HG03175 (cell line): Measurements from ENCODE around the gene TOM1L1.

Experiments
- ATAC-seq: cut with Tn5 transposase; IDR thresholded peaks from one replicate; pipeline ENCODE4 v1.9.1; 2021; ENCODE audit warnings: mild to moderate bottlenecking, moderate library complexity; ENCODE audit not compliant: unreplicated experiment

TOM1L1 gene

DNA sequence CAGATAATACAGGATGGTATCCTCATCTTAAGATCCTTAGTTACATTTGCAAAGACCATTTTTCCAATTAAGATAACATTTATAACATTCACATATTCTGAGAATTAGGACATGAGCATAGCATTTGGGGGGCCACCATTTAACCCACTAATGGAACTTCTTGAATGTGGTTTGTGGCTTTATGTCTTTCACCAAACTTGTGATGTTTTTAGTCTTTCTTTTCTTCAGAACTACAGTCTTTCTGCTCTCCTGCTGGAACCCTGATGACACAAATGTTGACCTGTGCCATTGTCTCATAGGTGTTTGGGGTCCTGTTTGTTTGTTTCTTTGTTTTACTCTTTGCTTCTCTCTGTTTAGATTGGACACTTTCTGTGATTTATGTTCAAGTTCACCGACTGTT lies 44.6 kb downstream of the TOM1L1 start:
- ATAC-seq: no peak

DNA sequence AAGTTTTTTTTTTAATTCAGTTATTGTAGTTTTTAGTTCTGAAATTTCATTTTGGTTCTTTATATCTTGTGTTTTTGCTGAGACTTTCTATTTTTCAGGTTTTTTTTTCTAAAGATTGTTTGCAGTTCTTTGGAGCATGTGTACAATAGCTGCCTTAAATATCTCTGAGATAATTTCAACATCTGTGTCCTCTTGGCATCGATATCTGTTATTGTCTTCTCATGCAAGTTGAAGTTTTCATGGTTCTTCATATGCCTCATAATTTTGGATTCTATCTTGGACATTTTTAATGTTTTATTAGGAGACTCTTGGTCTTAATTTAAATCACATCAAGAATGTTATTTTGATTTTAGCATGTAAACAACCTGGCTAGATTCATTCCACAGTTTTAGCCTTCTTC lies 45.0 kb downstream of the TOM1L1 start:
- ATAC-seq: no peak

DNA sequence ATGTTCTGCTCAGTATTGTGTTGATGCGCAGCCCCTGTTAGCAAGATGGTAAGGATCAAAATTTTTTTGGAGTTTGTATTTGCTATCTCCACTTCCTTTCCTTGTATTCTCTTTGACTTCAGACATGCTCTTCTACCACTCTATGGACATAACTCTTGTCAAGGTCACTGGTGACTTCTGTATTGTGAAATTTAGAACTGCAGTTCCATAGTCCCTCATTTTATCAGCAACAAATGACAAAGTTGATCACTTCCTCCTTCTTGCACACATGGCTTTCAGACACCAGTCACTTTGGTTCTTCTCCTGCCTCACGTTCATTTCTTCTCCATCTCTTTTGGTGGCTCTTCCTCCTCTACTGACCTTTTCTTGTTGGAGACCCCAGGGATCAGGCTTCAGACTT lies 46.7 kb downstream of the TOM1L1 start:
- ATAC-seq: no peak

DNA sequence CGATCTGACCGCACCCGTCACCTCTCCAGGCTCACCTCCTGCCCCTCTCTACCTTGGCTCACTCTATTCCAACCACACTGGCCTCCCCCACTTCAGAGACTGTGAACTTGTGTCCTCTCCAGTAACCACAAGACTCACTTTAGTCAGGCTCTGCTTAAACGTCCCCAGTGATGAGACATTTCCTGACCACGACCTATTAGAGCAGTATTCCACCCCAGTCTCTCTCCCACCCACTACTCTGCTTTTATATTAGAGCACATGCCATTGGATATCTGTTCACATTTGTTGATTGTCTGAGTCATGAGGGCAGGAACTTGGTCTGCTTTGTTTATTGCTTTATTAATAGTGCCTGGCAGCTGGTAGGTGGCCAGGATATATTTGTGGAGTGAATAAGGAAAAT lies 47.7 kb downstream of the TOM1L1 start:
- ATAC-seq: no peak

DNA sequence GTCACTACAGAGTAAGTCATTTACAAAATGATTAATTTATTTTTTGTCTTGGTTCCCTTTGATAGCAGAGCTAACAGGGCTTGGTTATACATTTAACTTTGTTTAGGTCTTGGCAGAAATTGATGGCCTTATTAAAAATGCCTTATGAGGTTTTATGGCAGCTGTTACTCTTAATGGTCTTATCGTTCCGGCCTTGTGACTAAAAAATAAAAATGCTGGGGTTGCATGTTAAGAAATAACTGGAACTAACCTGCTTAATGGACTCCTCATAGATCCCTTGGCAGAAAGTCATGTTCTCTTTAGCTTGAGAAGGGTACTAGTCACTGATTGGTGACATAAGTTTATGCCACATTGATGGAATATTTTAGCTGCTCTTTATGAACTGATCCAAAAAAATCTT lies 49.5 kb downstream of the TOM1L1 start:
- ATAC-seq: no peak

DNA sequence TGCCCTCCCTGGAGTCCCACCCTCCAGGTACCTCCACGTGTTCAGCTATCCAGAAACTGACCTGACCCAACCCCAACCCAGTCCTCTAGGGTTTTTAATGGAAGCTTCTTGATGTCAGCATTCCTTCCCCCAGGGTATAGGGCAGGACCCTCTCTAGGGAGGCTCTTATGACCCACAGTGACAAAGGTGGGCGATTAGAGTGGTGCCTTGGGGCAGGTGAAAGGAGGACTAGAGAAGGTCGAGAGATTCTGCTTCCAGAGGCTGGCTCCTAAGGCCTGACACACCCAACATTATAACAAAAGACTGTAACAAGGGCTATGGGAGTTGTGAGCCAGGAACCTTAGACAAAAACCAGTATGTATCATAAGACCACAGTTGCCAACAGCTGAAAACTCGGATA lies 50.6 kb downstream of the TOM1L1 start:
- ATAC-seq: no peak

DNA sequence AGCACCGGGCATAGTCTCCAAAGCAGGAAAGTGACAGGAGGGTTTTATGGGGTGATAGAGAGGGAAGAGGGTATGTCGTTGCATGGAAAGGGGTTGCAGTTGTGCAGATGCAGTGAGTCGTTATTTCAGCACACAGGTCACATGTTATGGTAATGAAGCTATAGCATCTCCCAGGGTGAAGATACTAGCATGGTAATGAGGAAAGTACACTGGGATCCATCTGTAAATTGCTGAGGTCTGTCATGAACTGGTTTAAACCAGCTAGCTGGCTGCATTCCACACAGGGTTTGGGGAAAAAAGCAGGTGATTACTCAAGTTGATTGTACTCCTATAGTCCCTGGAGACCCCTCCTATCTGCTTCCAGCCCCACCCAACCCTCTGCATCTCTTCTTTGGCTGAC lies 56.1 kb downstream of the TOM1L1 start:
- no peak for ATAC-seq

DNA sequence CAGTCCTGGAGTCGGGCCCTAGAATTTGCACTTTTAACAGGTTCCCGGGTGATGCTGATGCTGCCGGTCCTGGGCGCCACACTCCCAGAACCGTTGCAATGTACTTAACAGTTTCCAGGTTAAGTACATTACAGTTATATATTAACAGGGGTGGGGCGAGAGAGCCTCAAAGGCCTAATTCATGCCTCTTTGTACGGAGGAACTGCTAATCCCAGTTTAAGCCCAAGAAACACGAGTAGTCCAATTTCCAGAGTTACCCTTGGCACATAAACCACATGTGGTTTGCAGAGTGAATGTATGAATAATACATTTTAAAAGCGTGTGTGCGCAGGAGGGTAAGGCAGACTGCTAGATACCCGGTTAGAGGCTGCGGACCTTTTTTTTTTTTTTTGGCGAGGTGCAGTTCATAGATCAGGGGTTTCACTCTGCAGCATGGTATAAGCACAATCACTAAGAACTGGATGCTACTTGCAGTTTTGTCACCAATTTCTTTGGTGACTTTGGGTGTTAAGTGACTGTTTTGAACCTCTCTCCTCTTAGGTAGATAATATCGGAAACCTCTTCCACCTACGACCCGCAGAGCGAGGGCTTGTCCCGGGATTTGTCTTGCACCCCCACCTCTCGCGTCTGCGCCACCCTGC lies 67.1 kb downstream of the TOM1L1 start:
- peak; percentile 29 for ATAC-seq

DNA sequence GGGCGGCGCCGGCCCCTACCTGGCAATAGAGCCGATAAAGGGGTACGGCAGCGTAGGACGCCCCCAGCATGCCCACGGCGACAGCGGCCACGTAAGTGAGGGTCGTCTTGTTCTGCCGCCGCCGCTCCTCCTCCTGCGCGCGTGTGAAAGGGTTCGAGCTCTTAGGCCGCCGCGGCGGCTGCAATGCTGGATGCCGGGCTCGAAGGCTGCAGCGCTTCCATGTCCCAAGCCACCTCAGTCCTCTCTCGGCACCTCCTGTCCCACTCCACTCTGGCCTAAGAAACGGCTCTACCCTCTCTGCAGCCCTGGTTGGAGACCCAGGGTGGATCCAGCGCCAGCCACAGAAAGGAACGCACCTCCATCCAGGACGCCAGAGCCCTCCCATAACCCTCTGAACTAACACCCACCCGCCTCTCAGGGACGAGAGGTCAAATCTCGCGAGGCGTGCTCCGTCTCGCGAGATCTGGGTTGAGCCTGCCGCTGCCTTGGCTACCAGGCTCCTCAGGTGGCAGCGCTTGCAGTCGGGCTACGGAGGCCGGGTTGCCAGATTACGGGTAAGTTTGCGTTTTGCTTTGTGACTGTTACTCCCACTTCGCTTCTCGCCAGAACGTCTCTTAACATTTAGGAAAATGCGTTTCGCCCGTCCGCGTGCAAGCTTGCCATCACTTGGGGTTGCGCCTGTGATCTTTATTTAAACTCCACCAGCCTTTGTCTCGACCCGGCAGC lies 67.8 kb downstream of the TOM1L1 start, which contains the start of the genes COX11 and STXBP4:
Gene COX11 (minus strand): TSS at position 393 of the 726 bp plus-strand sequence. CDS start 8 bp downstream, at position 385.
Gene STXBP4 (plus strand): TSS at position 504 of the 726 bp plus-strand sequence. CDS start 17,455 bp downstream, outside the sequence.
- peak; percentile 87 for ATAC-seq

DNA sequence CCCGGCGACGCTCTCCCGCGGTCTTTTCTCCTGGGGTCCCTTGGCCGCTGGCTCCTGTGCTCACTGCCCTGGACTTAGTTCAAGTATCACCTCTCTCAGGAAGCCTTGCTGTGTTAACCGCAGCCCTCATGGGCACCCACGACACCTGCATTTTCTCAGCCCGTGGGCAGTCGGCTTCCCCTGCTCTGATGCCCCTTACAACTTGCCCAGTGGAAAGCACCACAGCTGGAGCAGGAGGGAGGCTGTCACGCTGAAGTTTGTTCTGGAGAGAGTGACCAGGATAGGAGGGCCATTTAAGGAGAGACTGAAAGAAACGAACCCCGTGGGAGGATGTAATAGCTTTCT lies 68.3 kb downstream of the TOM1L1 start:
- peak; percentile 26 for ATAC-seq

DNA sequence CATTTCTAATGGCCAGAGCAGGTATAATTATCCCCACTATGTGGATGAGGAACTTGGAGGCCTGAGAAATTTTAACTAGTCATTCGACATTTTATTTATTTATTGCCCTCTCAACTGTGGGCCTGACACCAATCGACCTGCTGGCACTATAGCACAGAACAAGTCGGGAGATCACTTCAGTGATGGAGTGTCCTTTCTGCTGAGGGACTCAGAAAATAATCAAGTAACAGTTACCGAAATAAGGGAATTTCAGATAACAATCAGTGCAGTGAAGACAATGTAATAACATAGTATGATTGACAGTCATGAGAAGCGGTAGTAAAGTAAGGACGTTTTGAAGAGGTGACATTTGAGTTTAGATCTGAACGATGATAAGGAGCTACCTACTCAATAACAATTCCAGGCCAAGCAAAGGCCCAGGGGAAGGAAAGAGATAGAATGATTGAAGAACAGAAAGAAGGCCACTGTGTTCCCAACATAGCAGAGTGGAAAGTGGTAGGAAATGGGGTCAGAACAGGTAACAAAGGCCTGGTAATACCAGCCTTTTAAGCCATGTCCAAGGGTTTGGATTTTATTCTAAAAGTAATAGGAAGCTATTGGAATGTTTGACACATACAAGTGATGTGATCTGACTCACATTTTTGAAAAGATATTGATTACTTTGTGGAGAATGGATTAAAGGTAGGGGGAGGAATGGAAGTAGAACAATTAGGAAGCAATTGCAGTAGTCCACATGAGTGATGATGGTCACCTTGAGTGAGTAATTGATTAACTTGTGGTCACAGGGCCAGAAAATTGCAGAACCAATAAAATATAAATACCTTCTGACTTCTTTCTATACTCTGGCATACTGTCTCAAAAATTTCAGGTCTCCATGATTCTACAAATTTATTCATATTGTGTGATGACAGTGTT lies 69.3 kb downstream of the TOM1L1 start:
- no peak for ATAC-seq

DNA sequence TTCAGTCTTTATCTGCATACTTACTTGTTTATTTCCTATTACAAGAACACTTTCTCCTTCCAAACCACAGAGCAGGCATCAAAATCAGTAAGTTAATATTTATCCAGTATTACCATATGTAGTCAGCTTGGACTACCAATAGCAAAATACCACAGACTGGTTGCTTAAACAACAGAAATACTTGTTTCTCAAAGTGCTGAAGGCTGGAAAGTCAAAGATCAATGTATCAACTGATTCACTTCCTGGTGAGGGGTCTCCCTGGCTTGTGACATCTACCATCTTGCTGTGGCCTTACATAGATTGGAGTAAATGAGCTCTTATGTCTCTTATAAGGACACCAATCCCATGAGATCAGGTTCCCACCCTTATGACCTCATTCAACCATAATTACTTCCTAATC lies 70.5 kb downstream of the TOM1L1 start:
- ATAC-seq: peak; percentile 27

DNA sequence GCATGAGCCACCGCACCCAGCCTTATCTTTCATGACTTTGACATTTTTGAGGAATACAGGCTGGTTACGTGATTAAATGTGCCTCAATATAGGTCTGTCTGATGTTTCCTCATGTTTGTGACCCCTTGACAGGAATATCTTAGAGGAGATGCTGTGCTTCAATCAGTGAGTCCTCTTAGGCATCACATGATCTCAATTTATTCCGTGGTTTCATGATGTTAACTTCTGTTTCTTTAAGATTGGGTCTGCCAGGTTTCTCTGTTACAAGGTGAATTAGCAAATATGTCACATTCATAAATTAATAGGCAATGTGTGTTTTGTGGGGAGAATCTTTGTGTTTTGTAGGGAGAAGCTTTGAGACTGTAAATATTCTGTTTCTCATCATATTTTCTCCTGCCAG lies 71.2 kb downstream of the TOM1L1 start:
- ATAC-seq: no peak

DNA sequence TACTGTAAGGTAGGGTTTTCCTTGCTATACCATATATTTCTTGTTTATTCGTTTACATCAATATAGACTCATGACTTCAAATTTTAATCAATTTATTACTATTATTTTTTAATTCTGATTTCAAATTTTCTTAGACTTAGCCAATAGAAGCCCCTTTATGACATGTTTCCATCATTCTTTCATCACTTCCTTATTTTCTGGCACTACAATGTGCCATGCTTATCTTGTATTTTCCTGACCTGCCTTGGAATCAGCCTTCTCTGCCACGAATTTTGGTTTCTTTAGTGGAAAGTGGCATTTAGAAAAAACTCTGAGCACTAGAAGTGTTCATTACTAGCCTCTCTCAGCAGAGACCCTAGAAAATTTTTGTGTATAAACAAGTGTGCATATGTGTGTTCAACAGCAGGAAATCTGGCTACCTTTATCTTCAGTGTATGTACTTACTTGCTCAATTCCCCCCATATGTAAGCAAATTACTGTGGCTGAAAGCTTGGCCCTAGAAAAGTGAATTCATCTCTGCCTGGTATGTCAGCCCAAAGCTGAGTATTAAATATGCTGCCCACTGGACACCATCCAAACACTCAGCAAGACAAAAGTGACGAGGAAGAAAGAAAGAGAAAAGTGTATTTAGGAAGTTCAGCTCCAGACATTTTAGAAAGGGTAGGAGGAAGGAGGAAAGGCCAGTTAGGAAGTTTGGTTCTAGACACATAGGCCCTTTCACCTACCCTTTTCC lies 71.9 kb downstream of the TOM1L1 start:
- no peak for ATAC-seq

DNA sequence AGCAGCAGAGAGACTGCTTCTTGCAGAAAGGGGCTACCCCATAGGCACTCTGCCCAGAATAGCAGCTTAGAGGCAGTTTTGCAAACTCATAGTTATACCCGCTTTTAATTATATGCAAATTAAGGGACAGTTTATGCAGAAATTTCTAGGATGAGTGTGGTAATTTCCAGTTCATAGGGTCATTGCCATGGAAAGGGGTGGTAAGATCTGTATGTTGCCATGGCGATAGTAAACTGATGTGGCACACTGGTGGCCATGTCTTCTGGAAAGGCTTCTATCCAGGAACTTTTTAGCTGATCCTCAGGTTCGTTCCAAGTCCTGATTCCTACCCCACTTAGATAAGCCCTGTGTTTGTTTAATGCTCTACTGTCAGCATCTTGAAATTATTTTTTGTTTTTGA lies 74.1 kb downstream of the TOM1L1 start:
- no peak for ATAC-seq

DNA sequence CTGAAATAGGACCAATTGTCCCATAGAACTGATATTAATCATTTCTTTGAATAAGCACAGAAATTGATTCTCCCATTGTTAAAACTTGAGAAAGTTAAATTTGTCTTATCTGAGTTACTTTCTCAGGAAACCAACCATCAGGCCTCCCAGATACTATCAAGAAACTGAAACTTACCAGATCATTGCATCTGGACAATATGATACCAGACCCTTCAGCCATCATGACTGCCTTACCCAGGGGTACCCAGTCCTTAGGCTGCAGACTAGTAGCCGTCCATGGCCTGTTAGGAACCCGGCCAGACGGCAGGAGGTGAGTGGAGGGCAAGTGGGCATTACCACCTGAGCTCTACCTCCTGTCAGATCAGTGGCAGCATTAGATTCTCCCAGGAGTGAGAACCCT lies 75.7 kb downstream of the TOM1L1 start:
- ATAC-seq: no peak

DNA sequence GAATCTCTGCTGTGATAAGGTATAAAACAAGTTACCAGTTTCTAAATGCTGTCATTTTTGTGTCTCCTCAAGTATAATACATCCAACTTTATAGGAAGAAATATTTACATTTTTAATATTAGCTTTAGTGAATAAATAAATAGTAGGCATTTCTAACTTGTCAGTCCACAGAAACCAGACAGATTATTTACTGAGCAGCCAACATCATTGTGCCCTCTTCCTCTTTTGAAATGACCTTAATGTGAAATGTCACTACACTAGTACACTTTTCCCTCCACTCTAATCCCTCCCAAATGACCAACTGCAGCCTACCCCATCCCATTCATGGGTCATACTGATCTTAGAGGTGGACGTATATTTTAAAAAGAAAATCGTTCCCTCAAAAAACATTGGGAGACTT lies 77.1 kb downstream of the TOM1L1 start:
- no peak for ATAC-seq

DNA sequence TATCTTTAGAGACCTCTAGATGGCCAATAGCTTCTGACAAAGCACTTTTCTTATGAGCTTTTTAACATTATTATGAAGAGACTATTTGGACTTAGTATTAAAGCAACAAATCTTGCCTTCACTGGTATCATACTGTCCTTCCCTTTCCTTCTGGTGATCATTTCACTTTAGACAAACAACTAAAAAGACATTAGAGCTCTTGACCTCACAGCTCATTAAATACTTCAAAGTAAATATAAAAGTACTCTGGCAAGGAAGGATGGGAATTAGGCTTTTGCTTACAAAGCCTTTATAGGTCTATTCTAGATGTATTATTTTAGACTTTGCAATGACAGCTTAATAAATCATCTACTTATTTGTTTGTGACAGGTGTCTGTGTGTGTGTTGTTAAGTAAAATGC lies 79.0 kb downstream of the TOM1L1 start:
- no peak for ATAC-seq

DNA sequence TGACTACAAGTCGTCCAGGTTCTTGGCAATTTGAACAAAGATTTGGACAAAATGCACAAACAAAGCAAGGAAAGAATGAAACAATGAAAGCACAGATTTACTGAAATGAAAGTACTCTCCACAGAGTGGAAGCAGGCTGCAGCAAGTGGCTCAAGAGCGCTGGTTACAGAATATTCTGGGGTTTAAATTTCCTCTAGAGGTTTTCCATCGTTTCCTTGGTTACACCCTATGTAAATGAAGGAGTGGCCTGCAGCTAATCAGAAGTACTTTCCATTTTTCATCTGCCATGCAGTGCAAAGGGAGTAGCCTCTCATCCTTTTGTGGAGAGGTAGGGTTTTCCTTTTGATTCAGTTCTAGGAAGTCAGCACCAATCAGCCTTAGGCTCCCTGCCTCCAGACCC lies 79.7 kb downstream of the TOM1L1 start:
- ATAC-seq: no peak

DNA sequence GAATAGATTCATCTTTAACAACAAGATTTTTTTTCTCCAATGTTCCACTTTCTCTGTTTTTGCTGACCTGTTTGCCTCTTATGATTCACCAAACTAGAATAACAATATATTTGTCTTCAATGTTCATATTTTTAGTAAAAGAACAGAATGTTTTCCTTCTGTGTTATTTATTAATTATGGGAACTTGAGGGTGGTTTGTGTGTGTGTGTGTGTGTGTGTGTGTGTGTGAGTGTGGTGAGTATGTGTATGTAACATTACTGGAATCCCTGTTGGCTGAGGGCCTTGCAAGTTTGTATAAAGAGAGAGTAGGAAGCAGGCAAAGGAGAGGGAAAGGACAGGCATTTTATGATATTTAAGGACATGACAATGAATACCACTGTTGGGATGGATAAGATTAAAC lies 81.7 kb downstream of the TOM1L1 start:
- ATAC-seq: no peak

DNA sequence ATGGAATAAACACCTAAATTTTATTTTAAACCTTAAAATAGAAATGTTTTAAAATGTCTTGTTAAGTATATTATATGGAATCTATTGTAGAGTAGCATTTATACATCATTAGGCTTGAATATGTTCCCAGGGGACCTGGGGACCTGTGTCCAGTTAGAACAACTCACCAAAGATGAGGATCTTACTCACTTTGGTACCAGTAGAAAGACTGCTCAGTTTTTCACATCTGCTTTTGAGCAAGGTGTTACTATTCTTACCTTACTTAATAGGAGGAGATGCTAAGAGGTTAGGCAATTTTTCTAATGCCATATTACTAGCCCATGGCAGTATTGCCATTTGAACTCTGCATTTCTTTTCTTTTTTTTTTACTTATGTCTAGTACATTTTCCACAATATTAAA lies 82.6 kb downstream of the TOM1L1 start:
- peak; percentile 80 for ATAC-seq
